GM12874 (cell line): Measurements from ENCODE around the gene ARFIP2.

ENCODE experiments used
- TF ChIP-seq, protein P1 (sequence below): IDR thresholded peaks from 2 replicates; pipeline ENCODE4 v1.5.1; 2011; ENCODE audit warnings: low read depth, mild to moderate bottlenecking, control low read depth, low read length, moderate library complexity; ENCODE audit not compliant: insufficient read depth

Gene ARFIP2

GRCh38 chr11:6469599-6469998 is 11.5 kb downstream of the ARFIP2 start:
- TF ChIP-seq, protein P1, sequence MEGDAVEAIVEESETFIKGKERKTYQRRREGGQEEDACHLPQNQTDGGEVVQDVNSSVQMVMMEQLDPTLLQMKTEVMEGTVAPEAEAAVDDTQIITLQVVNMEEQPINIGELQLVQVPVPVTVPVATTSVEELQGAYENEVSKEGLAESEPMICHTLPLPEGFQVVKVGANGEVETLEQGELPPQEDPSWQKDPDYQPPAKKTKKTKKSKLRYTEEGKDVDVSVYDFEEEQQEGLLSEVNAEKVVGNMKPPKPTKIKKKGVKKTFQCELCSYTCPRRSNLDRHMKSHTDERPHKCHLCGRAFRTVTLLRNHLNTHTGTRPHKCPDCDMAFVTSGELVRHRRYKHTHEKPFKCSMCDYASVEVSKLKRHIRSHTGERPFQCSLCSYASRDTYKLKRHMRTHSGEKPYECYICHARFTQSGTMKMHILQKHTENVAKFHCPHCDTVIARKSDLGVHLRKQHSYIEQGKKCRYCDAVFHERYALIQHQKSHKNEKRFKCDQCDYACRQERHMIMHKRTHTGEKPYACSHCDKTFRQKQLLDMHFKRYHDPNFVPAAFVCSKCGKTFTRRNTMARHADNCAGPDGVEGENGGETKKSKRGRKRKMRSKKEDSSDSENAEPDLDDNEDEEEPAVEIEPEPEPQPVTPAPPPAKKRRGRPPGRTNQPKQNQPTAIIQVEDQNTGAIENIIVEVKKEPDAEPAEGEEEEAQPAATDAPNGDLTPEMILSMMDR, result no peak

- TF ChIP-seq, protein P1, result no peak
Measured at GRCh38 chr11:6468712-6469495, 12.2 kb downstream of the ARFIP2 start.

GRCh38 chr11:6459099-6459450 is 22.1 kb downstream of the ARFIP2 start:
- TF ChIP-seq, protein P1, result no peak

DNA sequence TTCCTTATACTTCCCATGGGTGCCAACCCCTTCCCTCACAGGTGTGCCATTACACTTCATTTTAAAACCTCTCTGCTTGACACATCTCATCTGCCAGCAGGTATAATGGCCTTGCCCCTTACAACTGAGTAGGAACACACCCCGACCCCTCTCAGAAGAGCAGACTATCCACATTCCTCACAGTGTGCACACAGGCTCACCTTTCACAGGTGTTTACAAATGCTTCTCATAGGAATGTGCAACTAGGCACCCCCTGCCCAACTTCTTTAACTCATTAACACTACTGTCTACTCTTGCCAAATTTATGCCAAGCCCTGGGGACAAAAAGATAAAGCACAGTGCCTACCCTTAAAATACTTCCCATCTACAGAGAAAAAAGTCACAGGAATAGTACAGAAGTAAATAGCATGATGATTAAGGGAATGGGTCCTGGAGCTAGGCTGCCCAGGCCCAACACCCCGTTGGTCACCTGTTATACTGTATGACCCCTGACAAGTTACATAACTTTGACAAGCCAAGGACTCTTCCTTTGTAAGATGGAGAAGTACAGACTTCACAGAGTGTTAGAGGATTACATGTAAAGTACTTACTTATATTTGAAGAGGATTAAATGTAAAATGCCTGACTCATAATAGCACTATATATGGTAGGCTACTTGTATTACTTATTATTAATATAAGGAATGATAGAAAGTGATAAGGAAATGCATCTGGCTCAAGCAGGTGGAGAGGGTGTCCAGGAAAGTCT is 22.6 kb downstream of the ARFIP2 start:
- TF ChIP-seq, protein P1, result no peak

GRCh38 chr11:6457581-6458320 is 23.4 kb downstream of the ARFIP2 start:
- TF ChIP-seq, protein P1, result no peak

DNA sequence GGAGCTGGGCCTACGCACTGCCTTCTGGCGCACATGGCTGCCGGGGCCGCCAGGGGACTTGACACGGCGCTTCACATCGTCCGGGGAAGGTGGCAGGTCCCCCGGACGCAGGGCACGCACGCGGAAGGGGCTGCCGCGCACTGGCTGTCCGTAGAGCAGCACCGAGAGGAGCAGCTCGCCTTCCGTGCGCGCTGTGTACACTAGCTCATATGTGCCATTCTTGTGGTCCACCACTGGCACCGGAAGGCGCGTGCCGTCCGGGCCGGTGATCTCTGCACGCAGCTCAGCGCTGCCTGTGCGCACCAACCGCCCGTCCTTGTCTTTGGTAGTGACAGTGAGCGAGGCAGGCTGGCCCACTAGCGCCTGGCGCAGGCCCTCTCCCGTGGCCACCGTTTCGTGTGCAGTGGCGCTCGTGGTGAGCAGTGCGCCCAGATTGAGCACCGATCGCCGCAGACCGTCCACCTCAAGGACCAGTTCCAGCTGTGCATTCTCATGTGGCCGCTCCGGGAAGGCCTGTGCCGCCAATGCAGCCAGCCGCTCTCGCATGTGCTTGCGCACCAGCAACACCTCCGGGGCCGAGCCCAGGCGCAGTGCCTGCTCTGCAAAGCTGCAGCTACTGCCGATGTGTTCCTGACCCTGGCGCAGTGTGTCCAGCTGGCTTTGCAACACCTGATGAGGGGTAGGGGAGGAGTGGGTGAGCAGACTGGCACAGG is 24.6 kb downstream of the ARFIP2 start:
- TF ChIP-seq, protein P1, result no peak
